ENCODE results near the gene MCM3AP.

MCM3AP gene

GRCh38 chr21:46316708-46317324 is 31.4 kb upstream of the MCM3AP start:
- no peaks in the 10 kb centered on the region for H3K27me3 ChIP-seq (ENCODE audit: low read length)
- no peaks in the 10 kb centered on the region for H3K36me3 ChIP-seq (ENCODE audit: low read length)
- H3K27ac ChIP-seq (ENCODE audit: low read depth, low read length): no peak overlapping the region
- H3K4me2 ChIP-seq (ENCODE audit: low read depth, low read length, poor library complexity, severe bottlenecking): no peak overlapping the region
- H3K9me2 ChIP-seq (replicated peaks; ENCODE audit: insufficient read depth, low read length): no peaks in the 10 kb centered on the region
- H3F3A ChIP-seq (ENCODE audit: insufficient read depth): peaks cover 12% of the 10 kb centered on the region
- H2AFZ ChIP-seq (ENCODE audit: low read depth, low read length, severe bottlenecking): no peak overlapping the region
- TF ChIP-seq CTCF (IDR thresholded peaks at IDR 0.05; ENCODE audit: insufficient read depth, low read length, poor library complexity, severe bottlenecking) (no peak), EZH2phosphoT487 (conservative IDR thresholded peaks at IDR 0.05; ENCODE audit: low read length) (no peak)
- H3K4me3 ChIP-seq (ENCODE audit: insufficient read depth, low read length, poor library complexity, severe bottlenecking): no peak overlapping the region
- no peaks in the 10 kb centered on the region for H3K9me3 ChIP-seq (ENCODE audit: insufficient read depth, low read length)
- H3K79me2 ChIP-seq (ENCODE audit: insufficient read depth, low read length): peaks cover 20% of the 10 kb centered on the region
- H3K9ac ChIP-seq (ENCODE audit: low read length): no peak overlapping the region
- peaks cover 6% of the 10 kb centered on the region; the same call in 1 of the 2 replicates for H4K20me1 ChIP-seq (ENCODE audit: low read depth, low read length)

- H3K27me3 ChIP-seq (ENCODE audit: low read length): no peaks in the 10 kb centered on the region
- H4K20me1 ChIP-seq (ENCODE audit: low read depth, low read length): no peaks in the 10 kb centered on the region
- H2AFZ ChIP-seq (ENCODE audit: low read depth, low read length, severe bottlenecking): no peak overlapping the region
- H3K4me3 ChIP-seq (ENCODE audit: insufficient read depth, low read length, poor library complexity, severe bottlenecking): no peak overlapping the region
- H3K27ac ChIP-seq (ENCODE audit: low read depth, low read length): no peak overlapping the region
- H3K36me3 ChIP-seq (ENCODE audit: low read length): no peaks in the 10 kb centered on the region
- H3F3A ChIP-seq (ENCODE audit: insufficient read depth): no peaks in the 10 kb centered on the region
- H3K79me2 ChIP-seq (ENCODE audit: insufficient read depth, low read length): no peaks in the 10 kb centered on the region; the same call in 1 of the 2 replicates
- H3K9me2 ChIP-seq (replicated peaks; ENCODE audit: insufficient read depth, low read length): no peaks in the 10 kb centered on the region
- TF ChIP-seq CTCF (IDR thresholded peaks at IDR 0.05; ENCODE audit: insufficient read depth, low read length, poor library complexity, severe bottlenecking): no peak
- H3K9me3 ChIP-seq (ENCODE audit: insufficient read depth, low read length): no peaks in the 10 kb centered on the region
- H3K9ac ChIP-seq (ENCODE audit: low read length): no peak overlapping the region
- H3K4me2 ChIP-seq (ENCODE audit: low read depth, low read length, poor library complexity, severe bottlenecking): no peak overlapping the region
These were observed 29.1 kb upstream of the MCM3AP start for GRCh38 chr21:46314441-46315020.

GRCh38 chr21:46312949-46313348 is 27.5 kb upstream of the MCM3AP start:
- Histone ChIP-seq H3K9me2 (replicated peaks; ENCODE audit: insufficient read depth, low read length) (no peaks in the 10 kb centered on the region), H3K4me2 (ENCODE audit: low read depth, low read length, poor library complexity, severe bottlenecking) (no peak overlapping the region), H3K9ac (ENCODE audit: low read length) (no peak overlapping the region), H3K27me3 (ENCODE audit: low read length) (no peaks in the 10 kb centered on the region), H3K9me3 (ENCODE audit: insufficient read depth, low read length) (no peaks in the 10 kb centered on the region), H4K20me1 (ENCODE audit: low read depth, low read length) (no peaks in the 10 kb centered on the region), H3K79me2 (ENCODE audit: insufficient read depth, low read length) (no peaks in the 10 kb centered on the region), H3K36me3 (ENCODE audit: low read length) (no peaks in the 10 kb centered on the region), H2AFZ (ENCODE audit: low read depth, low read length, severe bottlenecking) (no peak overlapping the region), H3K4me3 (ENCODE audit: insufficient read depth, low read length, poor library complexity, severe bottlenecking) (no peak overlapping the region), H3F3A (ENCODE audit: insufficient read depth) (no peaks in the 10 kb centered on the region), H3K27ac (ENCODE audit: low read depth, low read length) (no peak overlapping the region)
- TF ChIP-seq CTCF (IDR thresholded peaks at IDR 0.05; ENCODE audit: insufficient read depth, low read length, poor library complexity, severe bottlenecking) (no peak), EZH2phosphoT487 (conservative IDR thresholded peaks at IDR 0.05; ENCODE audit: low read length) (no peak)

All from SU-DHL-6 (cell line).